GM20431 (cell line): ENCODE data around the gene SYTL1.

Experiments
- in situ Hi-C: fragments of 300-500 bp; cut with MseI, MboI; formaldehyde crosslinking; loops from one replicate; pipeline ENCODE4 v1.15.0; 2020; ENCODE audit warnings: low sequenced_read_pairs; ENCODE audit not compliant: unreplicated experiment

Gene SYTL1

DNA sequence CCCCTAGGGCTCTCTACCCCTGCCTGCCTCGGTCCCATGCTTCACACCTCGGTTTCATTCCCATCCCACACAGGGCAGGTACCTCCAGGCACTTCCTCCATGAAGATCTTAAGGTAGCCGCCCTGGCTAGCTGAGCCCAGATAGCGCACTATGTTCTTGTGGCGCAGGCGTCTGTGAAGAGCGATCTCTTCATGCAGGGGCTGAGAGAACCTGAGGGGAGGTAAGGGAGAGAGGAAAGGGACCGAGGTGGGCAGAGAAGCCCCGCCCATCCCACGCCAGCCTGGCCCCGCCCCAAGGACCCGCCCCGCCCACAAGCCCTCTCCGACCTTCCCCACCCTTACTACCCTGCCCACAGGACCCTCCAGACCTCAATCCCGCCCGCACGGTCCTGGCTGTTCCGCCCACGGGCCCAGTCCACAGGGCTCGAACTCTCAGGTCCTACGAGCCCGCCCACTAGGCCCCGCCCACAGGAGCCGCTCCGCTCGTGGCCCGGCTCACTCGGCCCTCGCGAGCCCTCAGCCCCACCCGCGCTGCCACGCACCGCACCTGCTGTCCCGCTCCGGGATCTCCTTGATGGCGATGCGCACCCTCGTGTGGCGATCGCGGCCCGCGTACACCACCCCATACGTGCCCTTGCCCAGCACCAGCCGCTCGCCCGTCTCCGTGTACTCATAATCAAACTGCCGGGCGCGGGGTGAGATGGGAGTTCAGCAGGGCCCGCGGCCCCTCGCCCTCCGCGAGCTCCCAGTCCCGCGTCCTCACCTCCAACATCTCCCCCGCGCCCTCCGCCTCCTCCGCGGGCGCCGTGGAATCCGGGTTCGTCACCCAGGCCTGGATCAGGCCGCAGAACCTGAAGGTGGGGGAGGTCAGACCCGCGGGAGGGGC, 18.6 kb downstream of the SYTL1 start:
- in situ Hi-C loops, result no loop called here

- in situ Hi-C loops, result no loop called here
These were observed 19.2 kb downstream of the SYTL1 start for GRCh38 chr1:27361044-27361402.

DNA sequence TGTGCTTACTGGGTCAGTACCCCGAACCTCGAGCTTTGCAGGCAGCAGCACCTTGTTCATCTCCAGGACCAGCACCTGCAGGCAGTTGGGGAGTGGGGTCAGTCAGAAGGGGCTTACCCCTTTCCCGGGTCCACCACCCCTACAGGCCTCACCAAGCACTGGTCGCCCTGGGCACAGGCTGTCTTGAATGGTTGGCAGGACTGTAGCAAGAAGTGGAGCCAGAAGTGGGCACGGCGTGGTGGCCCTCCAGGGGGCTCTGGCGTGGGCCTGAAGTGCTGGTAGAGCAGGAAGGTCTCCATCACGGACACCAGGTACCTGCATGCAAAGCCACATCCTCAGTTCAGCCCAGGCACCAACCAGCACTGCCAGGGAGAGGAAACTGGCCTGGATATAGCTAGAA, 19.7 kb downstream of the SYTL1 start:
- in situ Hi-C loops, result no loop called here

DNA sequence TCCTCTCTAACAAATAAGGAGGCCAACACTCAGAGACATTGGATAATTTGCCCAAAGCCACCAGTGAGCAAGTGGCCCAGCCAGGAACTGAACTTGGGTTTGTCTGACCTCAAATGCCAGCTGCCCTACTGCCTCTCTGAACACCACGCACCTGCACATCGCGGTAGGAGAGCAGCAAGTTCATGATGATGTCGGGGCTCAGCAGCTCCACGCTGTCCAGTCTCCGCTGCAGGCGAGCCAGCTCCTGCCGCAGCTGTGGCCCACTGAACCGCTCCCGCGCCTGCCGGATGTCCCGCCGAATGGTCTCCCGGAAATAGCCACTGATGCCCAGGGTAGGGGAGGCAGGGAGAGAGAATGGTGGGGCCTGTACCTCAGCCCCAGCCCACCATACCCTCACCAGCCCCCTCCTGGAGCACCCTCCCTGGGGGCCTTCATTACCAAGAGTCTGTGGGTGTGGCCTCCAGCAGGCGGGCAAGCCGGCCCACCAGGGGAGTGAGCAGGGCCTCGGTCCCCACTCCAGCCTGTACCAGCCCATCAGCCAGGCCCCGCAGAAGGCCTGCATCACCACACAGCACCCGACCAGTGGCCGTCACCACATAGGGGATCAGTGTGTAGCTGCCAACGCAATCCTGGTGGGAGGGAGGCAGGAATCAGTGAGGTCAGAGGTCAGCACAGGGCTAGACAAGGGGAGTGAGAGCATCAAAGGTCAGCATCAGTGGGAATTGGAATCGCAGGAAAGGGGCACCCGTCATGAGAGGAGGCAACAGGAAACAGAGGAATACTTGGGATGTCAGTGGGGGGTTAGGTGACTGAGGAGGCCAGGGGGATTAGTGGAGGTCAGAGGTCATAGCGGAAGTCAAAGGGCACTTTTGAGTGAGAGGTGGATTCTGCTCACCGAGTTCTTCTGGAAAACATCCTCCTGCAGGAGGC, 22.2 kb downstream of the SYTL1 start:
- in situ Hi-C loops, result no loop called here

DNA sequence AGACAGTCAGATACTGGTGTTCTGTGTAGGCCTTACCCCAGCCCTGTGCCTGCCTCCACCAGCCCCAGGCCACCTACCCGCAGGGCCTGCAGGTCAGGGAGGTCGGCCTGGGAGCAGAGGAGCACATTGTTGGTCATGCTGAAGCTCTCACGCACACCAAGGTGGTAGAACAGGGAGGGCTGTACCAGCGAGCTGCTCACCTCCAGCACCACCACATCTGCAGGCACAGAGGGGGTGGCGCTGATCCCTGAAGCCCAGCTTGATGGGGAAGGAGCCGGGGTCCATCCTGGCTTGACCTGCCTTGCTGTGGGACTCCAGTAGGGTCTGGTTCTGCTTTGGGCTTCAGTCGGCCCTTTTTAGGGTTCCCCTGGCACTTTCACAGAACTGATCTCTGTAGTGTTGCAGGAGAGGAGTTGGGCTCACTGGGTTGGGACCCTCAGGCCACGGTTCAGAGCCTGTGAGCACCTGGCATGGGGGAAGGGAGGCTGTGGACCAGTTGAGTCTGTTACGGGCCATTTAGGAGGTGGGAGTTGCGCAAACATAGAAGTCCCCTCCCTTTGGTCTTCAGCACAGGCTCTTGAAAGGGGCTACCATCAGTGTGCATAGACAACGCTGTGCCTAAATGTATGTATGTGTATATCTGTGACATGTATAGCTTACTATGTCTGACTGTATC, 23.0 kb downstream of the SYTL1 start:
- in situ Hi-C loops, result no loop called here

DNA sequence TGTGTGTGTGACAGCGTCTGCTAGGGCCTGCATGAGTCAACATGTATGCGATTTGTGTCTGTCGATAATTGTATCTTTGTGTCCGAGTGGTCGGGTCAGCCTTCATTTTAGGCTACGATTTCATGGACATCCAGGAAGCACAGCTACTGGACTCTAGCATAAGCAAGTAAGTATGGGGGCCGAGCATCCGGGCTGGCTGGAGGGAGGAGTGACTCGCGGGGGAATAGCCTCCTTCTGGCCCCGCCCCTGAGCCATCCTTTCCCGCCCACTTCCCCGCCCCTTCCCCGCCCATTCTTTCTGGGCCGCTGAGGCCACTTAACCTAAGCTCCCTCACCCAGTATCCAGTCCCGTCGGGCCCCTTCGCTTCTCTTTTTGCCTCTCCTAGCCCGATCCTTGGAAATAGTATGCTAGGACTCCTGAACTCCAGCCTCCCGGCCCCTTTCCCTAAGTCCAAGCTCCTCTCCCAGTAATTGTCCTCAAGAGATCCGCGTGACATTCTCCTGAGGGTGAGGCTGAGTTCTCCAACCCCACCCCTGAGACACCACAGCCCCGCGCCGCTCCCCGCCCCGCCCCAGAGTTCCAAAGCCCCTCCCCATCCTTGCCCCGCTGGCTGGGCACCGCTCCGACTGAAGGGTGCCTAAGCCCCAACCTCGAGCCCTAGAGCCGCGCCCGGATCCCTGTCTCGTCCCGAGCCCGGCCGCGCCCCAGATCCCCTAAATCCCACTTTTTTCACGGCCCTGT, 23.7 kb downstream of the SYTL1 start:
- in situ Hi-C loops, result no loop called here

- in situ Hi-C loops, result no loop called here
These were observed 24.2 kb downstream of the SYTL1 start for GRCh38 chr1:27366113-27366410.

- in situ Hi-C loops, result no loop called here
These were observed 24.8 kb downstream of the SYTL1 start, which contains the start of gene MAP3K6 for GRCh38 chr1:27366411-27367159. MAP3K6 (minus strand) TSS chr1:27366961; CDS start chr1:27366597, 364 bp downstream.

GRCh38 chr1:27367160-27367650, 25.4 kb downstream of the SYTL1 start:
- in situ Hi-C loops, result no loop called here

DNA sequence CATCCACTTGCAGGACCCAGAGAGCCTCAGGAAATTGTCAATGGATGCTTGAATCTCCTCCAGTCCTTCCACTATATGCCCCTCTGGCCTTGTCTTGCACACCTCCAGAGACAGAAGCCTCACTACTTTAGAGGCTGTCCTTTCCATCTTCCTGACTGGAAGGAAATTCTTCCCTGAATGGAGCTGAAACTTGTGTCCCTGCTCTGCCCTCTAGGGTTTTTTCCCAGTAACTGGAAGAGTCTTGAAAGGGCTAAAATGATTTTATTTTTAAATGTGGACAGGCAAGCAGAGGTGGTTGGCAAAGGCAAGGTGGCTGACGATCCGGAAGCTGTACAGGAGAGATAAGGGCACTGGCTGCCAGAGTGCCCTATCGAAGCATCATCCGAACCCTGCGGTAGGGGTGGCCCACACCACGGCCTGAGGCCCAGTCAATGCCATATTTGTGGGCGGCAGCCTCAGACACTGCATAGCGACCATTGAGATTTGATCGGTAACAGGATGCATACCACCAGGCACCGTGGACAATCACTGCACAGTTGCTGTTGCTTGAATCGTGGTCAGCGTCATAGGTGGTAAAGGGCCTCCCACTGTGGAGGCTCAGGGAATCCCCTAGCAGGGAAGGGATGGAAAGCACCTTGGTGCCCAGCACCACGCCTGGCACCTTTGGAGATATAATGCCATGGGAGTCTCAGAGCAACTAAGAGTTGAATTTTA, 27.2 kb downstream of the SYTL1 start:
- in situ Hi-C loops, result no loop called here

DNA sequence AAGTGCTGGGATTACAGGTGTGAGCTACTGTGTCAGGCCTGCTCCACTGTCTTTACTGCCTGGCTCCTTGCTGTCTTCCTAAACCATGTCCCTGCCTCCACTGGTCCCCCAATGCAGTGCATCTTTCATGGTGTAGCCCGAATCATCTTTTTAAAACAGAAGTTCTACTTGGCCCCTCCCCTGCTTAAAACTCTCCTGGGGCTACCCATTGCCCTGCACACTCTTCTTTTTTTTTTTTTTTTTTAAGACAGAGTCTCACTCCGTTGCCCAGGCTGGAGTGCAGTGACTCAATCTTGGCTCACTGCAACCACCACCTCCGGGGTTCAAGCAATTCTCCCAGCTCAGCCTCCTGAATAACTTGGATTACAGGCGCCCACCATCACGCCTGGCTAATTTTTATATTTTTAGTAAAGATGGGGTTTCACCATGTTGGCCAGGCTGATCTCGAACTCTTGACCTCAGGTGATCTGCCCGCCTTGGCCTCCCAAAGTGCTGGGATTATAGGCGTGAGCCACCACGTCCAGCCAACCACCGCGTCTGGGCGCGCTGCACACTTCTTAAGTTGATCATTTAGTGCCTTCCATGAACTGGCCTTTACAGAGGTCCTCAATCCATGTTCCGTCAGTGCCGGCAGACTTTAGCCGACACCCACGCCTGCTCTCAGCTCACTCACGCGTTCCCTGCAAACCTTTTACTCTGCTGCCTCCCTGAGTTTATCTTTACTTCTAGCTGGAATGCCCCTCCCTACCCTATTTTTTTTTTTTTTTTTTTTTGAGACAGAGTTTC, 30.4 kb downstream of the SYTL1 start:
- in situ Hi-C loops, result no loop called here

DNA sequence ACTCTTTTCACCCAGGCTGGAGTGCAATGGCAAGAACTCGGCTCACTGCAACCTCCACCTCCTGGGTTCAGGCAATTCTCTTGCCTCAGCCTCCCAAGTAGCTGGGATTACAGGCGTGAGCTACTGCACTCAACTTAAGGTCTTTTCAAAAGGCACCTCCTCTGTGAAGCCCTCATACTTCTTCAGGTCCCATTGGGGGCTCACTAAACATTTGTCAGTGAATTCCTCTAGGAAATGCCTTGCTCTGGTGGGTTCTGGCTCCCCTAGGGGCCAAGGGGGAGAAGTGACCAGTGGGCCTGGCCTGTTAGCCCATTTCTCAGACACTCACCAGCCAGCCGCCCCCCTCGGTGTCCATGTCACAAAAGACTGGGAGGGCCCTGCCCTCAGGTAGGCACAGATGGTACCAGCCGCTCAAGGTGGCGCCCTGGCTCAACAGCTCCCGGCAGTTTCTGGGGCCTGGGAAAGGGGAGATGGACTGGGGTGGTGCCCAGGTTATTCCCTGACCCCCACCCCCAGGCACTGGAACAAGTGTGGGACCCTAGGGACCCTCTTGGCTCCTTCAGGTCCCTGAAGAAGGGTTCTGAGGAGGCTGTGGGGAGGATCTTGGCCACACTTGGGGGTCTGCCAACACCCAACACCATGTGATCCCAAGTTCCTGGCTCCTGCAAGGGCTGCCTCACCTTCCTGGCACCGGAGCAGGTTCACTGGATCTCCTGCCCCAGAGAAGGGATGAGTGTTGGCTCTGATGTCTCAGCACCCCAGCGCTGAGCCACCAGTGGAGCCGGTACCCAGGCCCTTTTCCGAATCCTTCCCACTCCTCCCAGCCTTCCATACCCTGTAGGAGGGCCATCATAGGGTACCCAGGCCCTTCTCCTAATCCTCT, 31.2 kb downstream of the SYTL1 start:
- in situ Hi-C loops, result no loop called here

DNA sequence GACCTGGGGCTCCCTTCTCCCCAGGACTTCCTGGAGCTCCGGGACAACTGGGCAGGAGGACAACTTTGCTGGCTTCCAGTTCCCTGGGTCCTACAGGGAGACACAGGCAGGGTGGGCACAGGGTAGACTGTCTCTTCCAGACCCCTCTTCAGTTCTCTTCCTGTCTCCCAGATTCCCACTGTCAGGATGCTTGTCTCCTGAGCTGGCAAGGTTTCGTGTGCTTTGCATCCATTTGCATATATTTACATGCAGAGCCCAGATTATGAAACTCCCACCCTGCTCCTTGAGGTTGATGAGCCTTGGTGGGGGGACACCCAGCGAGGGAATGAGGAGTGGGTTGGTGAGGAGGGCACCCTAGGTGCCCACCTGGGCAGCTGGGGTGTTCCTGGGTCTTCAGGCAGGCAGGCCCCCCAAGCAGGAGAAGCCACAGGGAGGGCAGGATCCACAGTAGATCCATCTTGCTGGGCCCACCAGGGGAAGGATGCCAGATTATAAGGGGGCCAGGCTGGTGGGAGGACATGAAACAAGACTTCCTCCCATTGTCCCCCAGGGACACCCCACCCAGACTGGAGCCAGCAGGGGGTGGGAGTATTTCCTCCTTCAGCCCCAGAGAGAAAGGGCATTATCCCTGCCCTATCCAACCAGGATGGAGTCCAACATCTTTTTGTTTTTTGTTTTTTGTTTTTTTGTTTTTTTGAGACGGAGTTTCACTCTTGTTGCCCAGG, 32.7 kb downstream of the SYTL1 start, which contains the start of gene FCN3:
FCN3 (minus strand) TSS at position 463 of the 725 bp plus-strand sequence; CDS start at position 457, 6 bp downstream.
- in situ Hi-C loops, result no loop called here

GRCh38 chr1:27377760-27378495, 36.1 kb downstream of the SYTL1 start:
- in situ Hi-C loops, result no loop called here

DNA sequence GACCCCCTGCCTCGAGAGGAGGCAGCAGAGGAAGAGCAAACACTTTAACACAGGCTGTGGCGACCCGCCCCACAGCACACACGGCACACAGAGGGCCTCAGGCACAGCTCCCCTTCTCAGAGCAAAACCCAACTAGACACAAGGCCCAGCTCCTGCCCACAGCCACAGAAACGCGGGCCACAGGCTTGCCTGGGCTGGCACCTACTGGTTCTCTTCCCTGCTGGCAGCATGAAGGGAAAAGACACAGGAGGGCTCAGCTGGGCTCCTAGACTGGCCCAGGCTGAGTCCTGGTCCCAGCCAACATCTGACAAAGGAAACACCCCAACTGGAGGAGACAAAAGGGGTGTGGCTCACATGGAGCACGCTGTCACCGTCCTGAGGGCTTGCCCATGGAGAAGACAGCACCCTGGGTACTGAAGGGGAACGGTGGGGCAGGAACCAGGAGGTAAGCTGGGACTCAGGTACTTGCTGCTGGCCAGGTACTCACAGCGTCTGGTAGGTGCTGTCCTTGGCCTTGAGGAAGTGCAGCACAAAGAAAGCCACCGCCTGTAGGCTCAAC, 37.8 kb downstream of the SYTL1 start:
- in situ Hi-C loops, result no loop called here
